Measurements from ENCODE around the gene PTPRT.
"Not testable (repeated sequence)": the region's sequence is repeated elsewhere in the genome, so short reads cannot be mapped to it uniquely, and the experiment has no call there.

Gene PTPRT

GRCh38 chr20:42907730-42908129, 282.0 kb downstream of the PTPRT start:
- no peak overlapping the region for H3K27ac ChIP-seq
- TF ChIP-seq CTCF (conservative IDR thresholded peaks at IDR 0.05; ENCODE audit: low read depth): no peak
- POLR2A ChIA-PET (ENCODE audit: low non-redundant PET): no interaction called here
- no peak for DNase-seq (ENCODE audit: low spot score)
- CTCF ChIA-PET: no interaction called here

GRCh38 chr20:42906120-42906519, 283.6 kb downstream of the PTPRT start:
- CTCF ChIA-PET: no interaction called here
- H3K27ac ChIP-seq: no peak overlapping the region
- TF ChIP-seq CTCF (conservative IDR thresholded peaks at IDR 0.05; ENCODE audit: low read depth): no peak
- POLR2A ChIA-PET (ENCODE audit: low non-redundant PET): no interaction called here
- no peak for DNase-seq (ENCODE audit: low spot score)

- POLR2A ChIA-PET (ENCODE audit: low non-redundant PET): no interaction called here
- CTCF ChIA-PET: interaction anchor here (0.6 kb wide), 1 partner anchor 319 kb away, joined by 3 read pairs; no protein-coding TSS in a partner anchor
- DNase-seq (ENCODE audit: low spot score): no peak
Measured at GRCh38 chr20:42902509-42902908, 287.2 kb downstream of the PTPRT start.

GRCh38 chr20:42901689-42902440, 287.8 kb downstream of the PTPRT start:
- no peak overlapping the region for H3K27ac ChIP-seq
- ChIA-PET POLR2A (ENCODE audit: low non-redundant PET) (no interaction called here), CTCF (interaction anchor here (0.6 kb wide), 1 partner anchor 320 kb away, joined by 3 read pairs; no protein-coding TSS in a partner anchor)
- no peak for TF ChIP-seq CTCF (conservative IDR thresholded peaks at IDR 0.05; ENCODE audit: low read depth)
- no peak for DNase-seq (ENCODE audit: low spot score)

More at GRCh38 chr20:42902509-42902908, 287.2 kb downstream of the PTPRT start:
- no peak overlapping the region for H3K27ac ChIP-seq
- TF ChIP-seq CTCF (conservative IDR thresholded peaks at IDR 0.05; ENCODE audit: low read depth): no peak

- DNase-seq (ENCODE audit: low spot score); CTCF ChIA-PET; POLR2A ChIA-PET (ENCODE audit: low non-redundant PET); H3K27ac ChIP-seq: not testable (repeated sequence)
Measured at GRCh38 chr20:42900764-42901163, 288.9 kb downstream of the PTPRT start.

GRCh38 chr20:42895020-42895419, 294.7 kb downstream of the PTPRT start:
- ChIA-PET POLR2A (ENCODE audit: low non-redundant PET) (no interaction called here), CTCF (interaction anchor here (0.6 kb wide), 1 partner anchor 1162 kb away, joined by 3 read pairs; no protein-coding TSS in a partner anchor)
- DNase-seq (ENCODE audit: low spot score): no peak
- TF ChIP-seq CTCF (conservative IDR thresholded peaks at IDR 0.05; ENCODE audit: low read depth): no peak
- H3K27ac ChIP-seq: no peak overlapping the region

- CTCF ChIA-PET: no interaction called here
- POLR2A ChIA-PET (ENCODE audit: low non-redundant PET): no interaction called here
- no peak overlapping the region for H3K27ac ChIP-seq
- no peak for TF ChIP-seq CTCF (conservative IDR thresholded peaks at IDR 0.05; ENCODE audit: low read depth)
- DNase-seq (ENCODE audit: low spot score): no peak
Measured at GRCh38 chr20:42894483-42894882, 295.2 kb downstream of the PTPRT start.

All from RWPE1 (cell line).